GM18511 (cell line): ENCODE data around the gene OR2T3.
A peak's percentile ranks its signal among the peaks of the same experiment; 100 is the strongest.
"Not testable (repeated sequence)": the region's sequence is repeated elsewhere in the genome, so short reads cannot be mapped to it uniquely, and the experiment has no call there.

Experiments
- ATAC-seq: cut with Tn5 transposase; IDR thresholded peaks from one replicate; pipeline ENCODE4 v1.9.1; 2021; ENCODE audit warnings: mild to moderate bottlenecking, moderate library complexity; ENCODE audit not compliant: unreplicated experiment

Gene OR2T3, protein sequence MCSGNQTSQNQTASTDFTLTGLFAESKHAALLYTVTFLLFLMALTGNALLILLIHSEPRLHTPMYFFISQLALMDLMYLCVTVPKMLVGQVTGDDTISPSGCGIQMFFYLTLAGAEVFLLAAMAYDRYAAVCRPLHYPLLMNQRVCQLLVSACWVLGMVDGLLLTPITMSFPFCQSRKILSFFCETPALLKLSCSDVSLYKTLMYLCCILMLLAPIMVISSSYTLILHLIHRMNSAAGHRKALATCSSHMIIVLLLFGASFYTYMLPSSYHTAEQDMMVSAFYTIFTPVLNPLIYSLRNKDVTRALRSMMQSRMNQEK

DNA sequence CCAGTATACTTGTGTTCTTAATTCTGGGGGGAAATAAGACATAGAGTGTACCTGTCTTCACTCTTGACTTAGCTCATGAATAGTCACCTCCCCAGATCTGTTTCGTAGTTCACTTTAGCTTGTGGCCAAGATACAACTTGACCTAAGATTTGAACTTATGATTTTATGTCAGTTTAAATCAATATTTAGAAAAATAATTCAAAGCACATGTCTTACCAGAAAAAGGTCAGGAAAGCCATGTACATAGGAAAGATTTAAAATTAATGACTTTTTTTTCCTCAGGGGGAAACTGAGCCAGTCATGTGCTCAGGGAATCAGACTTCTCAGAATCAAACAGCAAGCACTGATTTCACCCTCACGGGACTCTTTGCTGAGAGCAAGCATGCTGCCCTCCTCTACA is at the start of gene OR2T3:
OR2T3 (plus strand) TSS at position 301 of the 400 bp plus-strand sequence; CDS start at position 301, 0 bp downstream.
- not testable (repeated sequence) for ATAC-seq

DNA sequence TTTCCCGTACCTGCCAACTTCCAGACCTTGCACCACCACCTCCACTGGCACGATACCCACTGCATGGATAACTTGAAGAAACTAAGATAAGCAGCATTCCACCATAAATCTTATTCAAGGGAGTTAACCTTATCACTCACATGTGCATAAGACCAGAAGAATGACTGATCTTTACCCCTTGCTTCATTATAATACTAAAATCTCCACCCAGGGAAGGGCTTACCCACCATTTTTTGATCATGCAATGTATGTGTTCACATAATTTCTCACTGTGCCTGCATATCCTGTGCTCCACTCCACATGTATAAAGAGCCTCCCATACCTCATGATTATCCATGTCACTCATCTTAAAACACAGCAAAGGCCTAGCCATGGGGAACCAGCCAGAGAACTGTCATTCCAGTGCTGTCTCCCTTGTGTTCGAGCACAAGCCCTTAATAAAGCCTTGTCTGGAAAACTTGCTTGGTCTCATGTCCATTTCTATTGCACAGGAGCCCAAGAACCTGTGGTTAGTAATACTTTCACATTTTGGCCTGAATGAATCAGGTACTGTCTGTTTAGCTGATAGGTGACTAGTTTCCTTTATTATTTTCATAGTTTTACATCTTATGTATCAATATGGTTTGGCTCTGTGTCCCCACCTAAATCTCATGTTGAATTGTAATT is 45.5 kb upstream of the OR2T3 start:
- ATAC-seq: peak; percentile 68

DNA sequence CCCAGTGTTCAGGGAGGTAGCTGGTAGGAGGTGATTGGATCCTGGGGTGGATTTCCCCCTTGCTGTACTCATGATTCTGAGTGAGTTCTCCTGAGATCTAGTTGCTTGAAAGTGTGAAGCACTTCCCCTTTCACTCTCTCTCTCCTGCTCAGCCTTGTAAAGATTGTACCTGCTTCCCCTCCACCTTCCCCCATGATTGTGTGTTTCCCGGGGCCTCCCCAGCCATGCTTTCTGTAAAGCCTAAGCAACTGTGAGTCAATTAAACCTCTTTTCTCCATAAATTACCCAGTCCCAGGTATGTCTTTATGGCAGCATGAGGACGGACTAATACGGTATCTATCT is 45.0 kb upstream of the OR2T3 start:
- peak; percentile 99 for ATAC-seq

DNA sequence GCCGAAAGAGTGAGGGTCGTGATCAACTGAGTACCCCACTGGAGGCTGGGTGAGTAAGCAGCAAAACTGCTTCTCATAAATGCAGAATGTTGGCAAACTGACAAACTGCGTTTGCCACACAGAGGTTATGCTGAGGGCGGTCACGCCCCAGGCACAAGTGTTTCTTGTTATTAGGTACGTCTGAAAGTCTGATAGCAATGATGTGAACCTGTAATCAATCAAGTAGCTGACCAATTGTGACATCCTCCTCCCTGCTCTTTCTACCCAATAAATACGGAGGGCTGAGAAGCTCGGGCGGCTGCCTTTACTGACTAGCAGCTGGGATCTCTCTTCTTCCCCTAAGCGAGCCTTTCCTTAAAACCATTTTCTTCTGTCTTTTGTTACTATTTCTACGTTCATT is 41.5 kb upstream of the OR2T3 start:
- not testable (repeated sequence) for ATAC-seq

DNA sequence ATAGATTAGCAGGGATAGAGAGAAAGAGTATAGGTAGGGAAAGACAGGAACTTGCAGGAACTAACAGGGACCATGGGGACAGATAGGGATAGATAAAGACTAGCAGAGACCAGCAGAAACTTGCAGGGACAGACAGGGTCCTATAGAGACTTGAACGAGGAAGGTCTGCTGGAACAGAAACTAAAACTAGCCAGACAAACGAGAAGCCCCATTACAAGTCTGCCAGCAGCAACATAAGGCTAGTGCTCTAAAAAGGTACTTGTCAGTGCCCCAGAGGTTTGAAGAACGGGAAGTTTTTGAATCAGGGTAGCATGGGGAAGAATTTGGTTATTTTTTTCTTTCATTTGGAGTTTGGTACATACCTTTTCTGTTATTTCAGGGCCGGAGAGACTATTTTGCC is 41.0 kb upstream of the OR2T3 start:
- not testable (repeated sequence) for ATAC-seq

DNA sequence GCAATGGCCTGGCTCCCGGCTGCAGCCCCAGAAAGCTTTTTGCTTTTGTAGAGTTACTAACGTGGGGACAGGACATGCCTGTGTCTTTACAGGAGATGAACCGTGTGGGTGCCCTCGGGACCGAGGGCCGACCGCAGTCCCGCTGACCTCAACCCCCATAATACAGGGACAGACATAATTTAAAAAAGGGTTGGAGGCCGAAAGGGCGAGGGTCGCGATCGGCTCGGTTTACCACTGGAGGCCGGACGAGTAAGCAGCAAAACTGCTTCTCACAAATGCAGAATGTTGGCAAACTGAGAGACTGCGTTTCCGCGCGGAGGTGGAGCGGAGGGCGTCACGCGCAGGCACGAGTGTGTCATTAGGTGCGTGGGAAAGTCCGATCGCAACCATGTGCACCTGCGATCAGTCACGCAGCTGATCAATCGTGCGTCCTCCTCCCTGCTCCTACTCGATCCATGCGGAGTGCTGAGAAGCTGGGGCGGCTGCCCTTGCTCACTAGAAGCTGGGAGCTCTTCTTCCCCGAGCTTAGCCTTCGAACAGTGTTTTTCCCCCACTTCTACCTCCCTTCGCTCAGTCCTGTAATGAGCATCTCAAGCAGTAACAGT is 39.2 kb upstream of the OR2T3 start:
- ATAC-seq: not testable (repeated sequence)

DNA sequence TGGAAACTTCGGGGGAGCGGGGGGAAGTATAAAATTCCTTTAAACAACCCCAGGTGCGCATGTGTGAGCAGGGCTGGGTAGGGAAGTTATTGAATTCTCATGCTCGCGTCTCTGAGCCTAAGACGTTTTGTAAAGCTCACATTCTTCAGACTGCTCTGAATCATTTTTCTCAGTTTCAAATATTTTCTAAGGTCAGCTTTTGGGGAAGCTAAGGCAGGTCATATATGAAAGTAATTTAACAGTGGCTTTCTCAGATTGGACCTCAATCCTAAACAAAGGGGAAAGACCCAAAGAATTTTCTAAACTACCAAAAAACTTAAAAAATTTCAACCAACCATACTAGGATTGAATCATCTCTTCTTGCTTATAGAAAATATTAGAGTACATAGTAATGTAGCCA is 38.2 kb upstream of the OR2T3 start:
- ATAC-seq: peak; percentile 41

DNA sequence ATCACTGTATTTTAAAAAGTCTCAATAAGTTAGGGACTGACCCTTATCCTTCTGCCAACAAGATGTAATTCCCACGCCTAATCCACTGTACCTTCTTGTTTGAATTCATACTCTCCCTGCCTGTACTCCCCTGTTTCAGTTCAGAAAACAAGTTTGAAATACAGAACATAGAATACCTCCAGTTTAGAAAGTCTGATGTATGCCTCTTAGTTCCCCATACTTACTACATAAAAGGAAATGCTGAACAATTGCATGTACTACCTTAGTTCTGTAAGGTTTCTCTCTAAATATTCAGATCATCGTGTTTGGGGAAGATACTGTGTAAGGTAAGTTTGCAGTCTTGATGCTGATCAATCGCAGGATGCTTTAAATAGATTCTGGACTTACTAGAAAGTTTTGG is 36.8 kb upstream of the OR2T3 start:
- peak; percentile 75 for ATAC-seq

DNA sequence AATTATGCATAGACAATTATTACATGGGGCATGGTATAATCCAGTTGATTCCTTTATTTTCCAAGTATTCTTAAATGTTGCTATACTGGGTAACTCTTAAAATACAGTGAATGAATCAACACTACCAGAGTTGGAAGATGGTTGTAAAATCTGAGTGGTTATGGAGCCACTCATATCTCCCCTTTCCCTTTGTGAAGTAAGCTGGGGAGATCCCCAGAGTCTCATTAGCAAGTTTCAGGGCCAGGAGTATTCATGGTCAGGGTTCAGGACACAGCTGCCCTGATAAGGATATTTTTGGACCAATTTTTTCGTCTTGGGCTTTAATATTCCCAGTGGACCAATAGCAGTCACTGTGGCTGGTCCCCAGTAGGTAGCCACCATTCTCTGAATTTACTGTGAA is 34.5 kb upstream of the OR2T3 start:
- not testable (repeated sequence) for ATAC-seq

DNA sequence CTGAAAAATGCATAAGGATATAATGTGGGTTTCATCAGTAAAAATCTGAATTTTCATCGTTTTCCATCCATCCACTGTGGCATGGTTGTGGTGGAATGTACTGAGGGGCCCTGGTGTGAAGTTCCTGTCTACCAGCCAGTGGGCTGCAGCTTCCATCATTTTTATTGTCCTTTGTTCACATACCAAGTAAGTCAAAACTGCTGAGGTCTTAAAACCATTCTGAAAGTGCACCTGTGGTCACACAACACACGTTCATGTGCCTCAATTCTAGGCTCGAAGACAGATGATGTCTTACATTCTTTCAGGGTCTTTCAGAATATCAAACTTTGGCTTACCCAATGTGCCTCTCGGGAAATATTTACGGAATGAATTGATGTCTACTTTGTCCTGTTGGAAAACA is 33.9 kb upstream of the OR2T3 start:
- not testable (repeated sequence) for ATAC-seq

DNA sequence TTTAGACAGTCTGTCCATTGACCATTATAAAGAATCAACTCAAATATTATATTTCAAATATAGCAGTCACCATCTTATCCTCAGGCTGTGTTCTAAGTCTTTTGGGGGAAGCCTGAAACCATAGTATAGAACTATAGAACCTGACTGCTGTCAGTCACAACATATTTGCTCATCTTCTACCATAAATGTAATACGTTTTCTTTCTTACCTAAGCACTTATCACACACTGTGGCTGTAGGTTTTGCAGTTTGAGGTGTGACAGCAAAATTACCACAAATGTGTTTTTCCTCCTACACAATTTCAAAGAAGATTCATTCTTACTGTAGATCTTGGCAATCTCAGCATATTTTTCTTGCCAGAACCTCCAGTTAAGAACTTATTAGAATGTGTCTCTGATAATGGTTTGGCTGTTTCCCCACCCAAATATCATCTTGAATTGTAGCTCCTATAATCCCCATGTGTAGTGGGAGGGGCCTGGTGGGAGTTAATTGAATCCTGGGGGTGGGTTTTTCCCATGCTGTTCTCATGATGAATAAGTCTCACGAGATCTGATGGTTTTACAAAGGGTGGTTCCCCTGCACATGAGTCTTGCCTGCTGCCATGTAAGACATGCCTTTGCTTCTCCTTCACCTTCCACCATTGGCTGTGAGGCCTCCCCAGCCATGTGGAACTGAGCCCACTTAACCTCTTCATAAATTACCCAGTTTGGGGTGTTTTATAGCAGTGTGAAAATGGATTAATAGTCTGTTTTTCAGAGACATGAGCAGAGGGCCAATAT is 30.5 kb upstream of the OR2T3 start:
- ATAC-seq: not testable (repeated sequence)

DNA sequence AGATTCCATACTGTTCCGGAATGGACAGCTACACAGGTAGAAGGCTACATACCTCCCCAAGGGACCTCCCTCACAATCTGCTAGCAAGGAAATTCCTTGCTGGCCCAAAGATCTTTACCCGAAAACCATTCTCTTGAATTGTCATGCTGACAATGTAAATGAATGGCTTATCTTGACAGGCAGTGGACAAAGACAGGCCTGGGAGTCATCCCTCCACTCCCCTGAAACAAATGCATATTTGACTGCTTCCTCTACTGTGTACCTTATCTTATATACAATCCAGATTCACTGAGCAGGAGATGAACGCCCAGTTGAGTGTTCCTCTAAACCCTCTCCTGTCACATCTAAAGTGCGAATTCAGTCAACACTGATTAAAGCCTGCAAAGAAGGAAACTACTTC is 28.5 kb upstream of the OR2T3 start:
- not testable (repeated sequence) for ATAC-seq

DNA sequence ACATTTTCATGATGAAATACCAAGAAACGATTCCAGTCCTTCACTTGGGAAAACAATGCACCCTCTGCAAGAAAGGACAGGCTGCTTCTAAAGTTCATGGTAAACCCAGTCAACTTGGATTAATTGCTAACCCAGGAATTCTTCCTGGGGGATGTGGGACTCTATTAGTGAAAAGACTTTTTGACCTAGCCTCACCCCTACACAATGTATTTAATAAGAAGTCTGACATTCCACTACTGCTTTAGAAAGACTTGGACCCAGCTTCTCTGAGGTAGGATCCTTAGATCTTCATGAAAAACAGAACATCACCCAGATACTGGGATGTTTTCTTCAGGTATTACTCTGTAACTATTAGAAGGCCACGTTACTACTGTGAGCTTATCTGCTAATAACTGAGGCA is 27.8 kb upstream of the OR2T3 start, which contains the start of gene OR2T2:
OR2T2 (plus strand) TSS at position 239 of the 400 bp plus-strand sequence. CDS start 7,161 bp downstream, outside the sequence.
- not testable (repeated sequence) for ATAC-seq

DNA sequence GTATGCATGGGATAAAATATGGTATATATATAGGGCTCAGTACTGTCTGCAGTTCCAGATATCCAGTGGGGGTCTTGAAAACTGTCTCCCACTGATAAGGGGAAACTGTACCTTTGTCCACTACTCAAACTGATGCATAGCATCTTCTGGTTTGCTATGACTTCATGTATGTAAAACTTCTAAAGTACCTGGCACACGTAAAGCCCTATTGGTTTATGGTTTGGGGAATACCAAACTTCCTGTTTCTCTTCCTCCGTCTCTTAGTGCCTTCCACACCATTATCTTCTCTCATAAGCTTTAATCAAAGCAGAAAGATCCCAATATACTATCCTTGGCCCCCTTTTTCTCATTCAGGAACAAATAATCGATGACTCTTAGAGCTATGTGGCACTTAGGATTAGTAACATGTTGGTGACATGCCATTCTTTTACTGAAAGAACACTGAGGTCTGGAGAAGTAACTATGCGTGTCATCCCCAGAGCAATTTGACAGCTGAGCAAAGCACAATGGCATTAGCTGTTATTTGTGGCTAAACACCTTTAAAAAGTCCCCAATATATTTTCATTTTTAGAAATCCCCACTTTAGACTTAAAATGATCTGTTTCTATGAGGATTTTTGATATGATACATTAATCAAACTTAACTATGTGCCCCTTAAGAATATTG is 24.6 kb upstream of the OR2T3 start:
- peak; percentile 57 for ATAC-seq

DNA sequence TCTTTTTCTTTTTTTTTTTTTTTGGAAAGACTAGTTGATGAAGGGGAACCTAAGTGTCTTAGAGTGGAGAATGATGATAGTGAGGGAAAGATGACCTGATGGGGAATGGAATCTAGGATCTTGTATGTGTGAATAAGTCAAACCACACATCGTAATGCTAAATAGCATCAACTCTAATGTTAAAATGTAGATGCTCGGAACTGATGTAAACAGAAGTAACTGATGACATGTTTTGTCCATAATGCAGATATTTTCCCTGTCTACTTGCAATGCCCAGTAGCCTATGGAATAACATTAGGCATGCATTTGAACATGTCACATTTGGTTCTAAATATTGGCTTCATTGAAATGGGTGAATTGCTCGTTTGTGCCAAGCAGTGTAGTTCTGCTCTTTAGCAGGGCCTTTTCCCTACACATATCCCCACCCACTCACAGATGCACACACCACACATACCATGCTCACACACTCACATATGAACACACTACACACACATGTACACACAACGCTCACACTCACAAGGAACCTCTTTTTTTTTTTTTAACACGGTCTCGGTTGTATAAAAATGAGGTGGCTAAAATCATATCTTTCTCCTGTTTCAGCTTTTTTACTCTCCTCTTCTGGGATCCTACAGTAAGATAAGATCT is 23.2 kb upstream of the OR2T3 start:
- peak; percentile 0 for ATAC-seq

DNA sequence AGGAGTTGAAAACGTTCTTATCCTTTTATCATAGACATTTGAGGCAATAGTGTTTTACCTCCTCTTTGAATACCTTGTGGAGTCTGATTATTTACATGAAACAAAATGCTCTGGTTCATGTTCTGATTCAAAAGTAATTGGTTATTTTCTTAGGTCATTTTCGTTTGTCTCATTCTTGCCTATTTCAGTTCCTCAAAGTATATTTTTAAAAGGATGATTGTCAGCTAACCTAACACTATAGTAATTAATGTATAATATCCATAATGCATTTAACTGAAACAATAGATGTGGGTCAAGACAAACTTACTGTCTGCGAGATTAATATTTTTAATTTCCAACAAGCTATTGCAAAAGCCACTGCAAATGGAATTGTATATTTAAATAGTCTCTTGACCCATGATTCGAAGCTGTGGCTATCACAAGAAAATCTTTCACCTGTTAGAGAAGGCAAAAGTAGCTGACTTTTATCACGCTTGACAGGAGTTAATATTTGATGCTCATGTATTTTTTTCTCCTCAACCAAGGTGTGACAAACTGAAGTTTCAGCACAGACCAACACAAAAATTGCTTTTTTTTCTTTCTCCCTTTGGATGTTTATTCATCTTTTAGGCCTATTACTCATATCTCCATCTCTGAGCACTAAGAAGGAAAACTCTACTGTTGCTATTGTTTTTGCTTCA is 22.5 kb upstream of the OR2T3 start:
- ATAC-seq: peak; percentile 64

DNA sequence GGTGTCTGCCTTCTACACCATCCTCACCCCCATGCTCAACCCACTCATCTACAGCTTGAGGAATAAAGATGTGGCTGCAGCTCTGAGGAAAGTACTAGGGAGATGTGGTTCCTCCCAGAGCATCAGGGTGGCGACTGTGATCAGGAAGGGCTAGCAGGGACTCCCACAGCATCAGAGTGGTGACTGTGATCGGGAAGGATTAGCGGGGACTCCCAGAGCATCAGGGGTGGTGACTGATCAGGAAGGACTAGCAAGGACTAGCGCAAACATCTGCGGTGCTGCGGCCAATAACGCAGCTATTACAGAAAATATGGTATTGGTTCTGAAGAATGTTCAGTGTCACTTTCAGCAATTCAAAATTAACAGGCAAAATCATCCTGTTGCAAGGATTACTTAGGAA is 19.5 kb upstream of the OR2T3 start:
- ATAC-seq: not testable (repeated sequence)

DNA sequence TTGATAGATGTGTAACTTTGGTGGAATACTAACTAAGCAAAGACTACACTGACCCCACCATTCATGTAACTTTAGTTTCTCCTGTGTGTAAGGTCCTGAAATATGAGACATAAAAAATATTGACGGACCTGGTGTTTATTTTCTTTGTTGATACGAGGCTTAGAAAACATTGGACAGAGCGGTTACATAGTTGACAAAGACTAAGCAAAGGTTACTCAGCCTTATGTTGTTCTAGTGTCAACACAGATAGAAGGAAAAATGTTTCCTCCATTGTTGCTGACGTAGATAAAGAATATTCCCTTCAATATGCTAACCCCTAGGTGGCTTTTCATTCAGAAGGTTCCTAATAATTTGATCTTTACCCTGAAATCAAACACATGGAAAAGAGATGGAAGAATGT is 18.1 kb upstream of the OR2T3 start:
- ATAC-seq: not testable (repeated sequence)

DNA sequence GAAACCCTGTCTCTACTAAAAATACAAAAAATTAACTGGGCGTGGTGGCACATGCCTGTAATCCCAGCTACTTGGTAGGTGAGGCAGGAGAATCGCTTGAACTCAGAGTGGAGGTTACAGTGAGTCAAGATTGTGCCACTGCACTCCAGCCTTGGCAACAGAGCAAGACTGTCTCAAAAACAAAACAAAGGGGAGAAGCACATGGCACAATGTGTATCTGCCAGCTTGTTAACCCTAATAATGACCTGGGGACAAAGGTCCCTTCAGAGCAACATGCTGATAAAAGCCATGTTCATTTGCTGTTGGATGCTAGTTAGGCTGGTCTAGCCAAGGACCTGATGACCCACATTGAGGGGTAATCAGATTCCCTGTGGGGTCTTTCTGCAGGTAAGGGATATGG is 16.5 kb upstream of the OR2T3 start:
- ATAC-seq: not testable (repeated sequence)

DNA sequence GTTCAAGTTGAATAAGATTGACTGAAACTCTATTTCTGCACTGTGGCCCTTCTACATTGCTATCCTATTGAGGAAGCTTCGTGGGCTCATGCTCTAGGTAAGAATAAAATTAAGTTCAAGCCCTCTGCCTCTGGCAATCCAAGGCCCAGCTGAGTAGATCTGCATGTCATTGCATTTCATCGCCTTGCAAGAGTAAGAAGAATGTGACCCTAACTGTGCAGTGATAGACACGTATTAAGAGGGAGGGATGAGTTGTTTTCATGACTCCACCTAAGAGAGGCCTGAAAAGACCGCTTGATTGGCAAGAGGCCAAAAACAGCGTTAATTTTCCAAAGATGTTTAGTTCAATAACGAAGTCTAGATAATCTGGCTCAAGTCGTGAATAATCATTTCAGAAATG is 14.0 kb upstream of the OR2T3 start:
- not testable (repeated sequence) for ATAC-seq
